Subcutaneous abdominal adipose tissue (tissue), 5 donors: ENCODE measurements around the gene SMARCD2.
"Not testable (repeated sequence)": the region's sequence is repeated elsewhere in the genome, so short reads cannot be mapped to it uniquely, and the experiment has no call there.

Source experiments
- H3K27ac ChIP-seq: one replicate; pipeline ENCODE4 v1.7.0; 2013; ENCODE audit warnings: low read depth, mild to moderate bottlenecking, inconsistent platforms, low read length, moderate library complexity
- H3K27me3 ChIP-seq, 5 donors: one replicate each; pipeline ENCODE4 v1.7.0; 2013; ENCODE audit warnings: low read length in 5 of 5, inconsistent platforms in 1 of 5; ENCODE audit not compliant: control insufficient read depth in 5 of 5, insufficient read depth in 4 of 5
- H3K36me3 ChIP-seq, 5 donors: one replicate each; pipeline ENCODE4 v1.7.0; 2013; ENCODE audit warnings: low read length in 5 of 5; ENCODE audit not compliant: control insufficient read depth in 5 of 5, insufficient read depth in 5 of 5
- H3K4me1 ChIP-seq, 5 donors: one replicate each; pipeline ENCODE4 v1.7.0; 2013; ENCODE audit warnings: low read length in 5 of 5, mild to moderate bottlenecking in 3 of 5, moderate library complexity in 1 of 5; ENCODE audit not compliant: control insufficient read depth in 5 of 5, insufficient read depth in 5 of 5
- H3K4me3 ChIP-seq, 5 donors: one replicate each; pipeline ENCODE4 v1.7.0; 2013; ENCODE audit warnings: low read length in 5 of 5, low read depth in 1 of 5
- H3K9ac ChIP-seq, 5 donors: one replicate each; pipeline ENCODE4 v1.7.0; 2013; ENCODE audit warnings: low read length in 5 of 5, mild to moderate bottlenecking in 4 of 5, moderate library complexity in 3 of 5
- H3K9me3 ChIP-seq, 5 donors: one replicate each; pipeline ENCODE4 v1.7.0; 2013; ENCODE audit warnings: low read length in 5 of 5; ENCODE audit not compliant: control insufficient read depth in 5 of 5
- donor health status: healthy.
- donor health status: healthy.
- donor health status: healthy.
- donor health status: healthy.
- donor health status: healthy.

Gene SMARCD2

GRCh38 chr17:63842540-63843386 is at the start of gene SMARCD2:
TSS of gene SMARCD2 (minus strand) at chr17:63842685. CDS start at chr17:63842674, 11 bp downstream.
- Histone ChIP-seq H3K4me1 (peaks cover 17 to 55% (median 47%) of the 10 kb centered on the region in 5 donors), H3K27me3 (no peaks in the 10 kb centered on the region), H3K9me3 (no peaks in the 10 kb centered on the region), H3K4me3 (peak within 1 kb of the TSS; percentile 80 to 90 (median 84)), H3K9ac (peak within 1 kb of the TSS; percentile 69 to 92 (median 87)), H3K27ac (peak within 1 kb of the TSS; percentile 93), H3K36me3 (peaks cover 0 to 2% (median 0%) of the 10 kb centered on the region in 5 donors)

GRCh38 chr17:63889026-63889848 is 46.8 kb upstream of the SMARCD2 start:
- not testable (repeated sequence) for H3K36me3 ChIP-seq, H3K4me1 ChIP-seq, H3K9ac ChIP-seq, H3K4me3 ChIP-seq, H3K27me3 ChIP-seq, H3K27ac ChIP-seq, H3K9me3 ChIP-seq

GRCh38 chr17:63885119-63885518 is 42.6 kb upstream of the SMARCD2 start:
- H3K4me1 ChIP-seq, H3K4me3 ChIP-seq, H3K9me3 ChIP-seq, H3K27me3 ChIP-seq, H3K9ac ChIP-seq, H3K27ac ChIP-seq, H3K36me3 ChIP-seq: not testable (repeated sequence)

GRCh38 chr17:63882626-63883126 is 40.2 kb upstream of the SMARCD2 start:
- H3K36me3 ChIP-seq, H3K4me1 ChIP-seq, H3K9me3 ChIP-seq, H3K27ac ChIP-seq, H3K27me3 ChIP-seq, H3K4me3 ChIP-seq, H3K9ac ChIP-seq: not testable (repeated sequence)

- Histone ChIP-seq H3K27me3 (peaks cover 0 to 2% (median 0%) of the 10 kb centered on the region in 5 donors), H3K4me3 (no peak within 1 kb of the TSS), H3K4me1 (peaks cover 0 to 6% (median 0%) of the 10 kb centered on the region in 5 donors), H3K9me3 (no peaks in the 10 kb centered on the region), H3K9ac (no peak within 1 kb of the TSS), H3K27ac (no peak within 1 kb of the TSS), H3K36me3 (no peaks in the 10 kb centered on the region)
Observed at GRCh38 chr17:63881935-63882601, 39.6 kb upstream of the SMARCD2 start, which contains the start of gene GH2. TSS of gene GH2 (minus strand) at chr17:63881944. CDS start at chr17:63881801, 143 bp downstream.

GRCh38 chr17:63881337-63881736 is 38.9 kb upstream of the SMARCD2 start:
- not testable (repeated sequence) for H3K27ac ChIP-seq, H3K4me3 ChIP-seq, H3K36me3 ChIP-seq, H3K9me3 ChIP-seq, H3K4me1 ChIP-seq, H3K9ac ChIP-seq, H3K27me3 ChIP-seq

GRCh38 chr17:63880706-63881105 is 38.2 kb upstream of the SMARCD2 start:
- no peaks in the 10 kb centered on the region for H3K9me3 ChIP-seq
- peaks cover 0 to 6% (median 0%) of the 10 kb centered on the region in 5 donors for H3K4me1 ChIP-seq
- H3K4me3 ChIP-seq = no peak overlapping the region
- H3K27ac ChIP-seq = no peak overlapping the region
- no peaks in the 10 kb centered on the region for H3K36me3 ChIP-seq
- no peak overlapping the region for H3K9ac ChIP-seq
- peaks cover 0 to 2% (median 0%) of the 10 kb centered on the region in 5 donors for H3K27me3 ChIP-seq

- not testable (repeated sequence) for H3K36me3 ChIP-seq, H3K4me1 ChIP-seq, H3K27me3 ChIP-seq, H3K4me3 ChIP-seq, H3K9me3 ChIP-seq, H3K9ac ChIP-seq, H3K27ac ChIP-seq
Observed at GRCh38 chr17:63878413-63878812, 35.9 kb upstream of the SMARCD2 start.

- H3K4me1 ChIP-seq, H3K36me3 ChIP-seq, H3K27me3 ChIP-seq: not testable (repeated sequence)
Observed at GRCh38 chr17:63874693-63875092, 32.2 kb upstream of the SMARCD2 start.

More at GRCh38 chr17:63874693-63875092, 32.2 kb upstream of the SMARCD2 start:
- H3K9ac ChIP-seq, H3K9me3 ChIP-seq, H3K27ac ChIP-seq, H3K4me3 ChIP-seq: not testable (repeated sequence)
